ENCODE data around the gene TENT4A.
A peak's percentile ranks its signal among the peaks of the same experiment; 100 is the strongest.

TENT4A gene

DNA sequence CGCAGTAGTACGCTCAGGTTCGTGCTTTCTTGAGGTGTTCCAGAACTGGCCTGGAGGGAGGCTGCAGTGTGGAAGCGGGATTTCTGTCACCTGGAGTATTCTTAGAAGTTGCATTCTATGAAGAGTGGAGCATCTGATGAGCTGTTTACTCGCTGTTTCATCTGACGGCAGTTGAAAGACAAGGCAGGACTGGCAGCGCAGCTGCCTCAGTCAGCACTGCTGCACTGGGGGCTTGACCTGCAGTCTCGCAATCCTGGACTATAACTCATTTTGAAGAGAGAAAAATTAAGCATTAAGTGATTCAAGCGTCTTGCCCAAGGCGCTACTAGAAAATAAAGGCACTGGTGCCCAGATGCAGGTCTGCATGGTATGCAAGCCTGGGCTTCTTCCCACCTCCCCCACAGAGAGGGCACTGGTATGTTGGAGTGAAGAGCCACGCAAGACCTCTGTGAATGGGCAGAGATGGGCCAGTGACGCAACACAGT is 10.6 kb downstream of the TENT4A start:
- peak overlapping the region; percentile 15 to 85 (median 42) for H3K27ac Mint-ChIP-seq

DNA sequence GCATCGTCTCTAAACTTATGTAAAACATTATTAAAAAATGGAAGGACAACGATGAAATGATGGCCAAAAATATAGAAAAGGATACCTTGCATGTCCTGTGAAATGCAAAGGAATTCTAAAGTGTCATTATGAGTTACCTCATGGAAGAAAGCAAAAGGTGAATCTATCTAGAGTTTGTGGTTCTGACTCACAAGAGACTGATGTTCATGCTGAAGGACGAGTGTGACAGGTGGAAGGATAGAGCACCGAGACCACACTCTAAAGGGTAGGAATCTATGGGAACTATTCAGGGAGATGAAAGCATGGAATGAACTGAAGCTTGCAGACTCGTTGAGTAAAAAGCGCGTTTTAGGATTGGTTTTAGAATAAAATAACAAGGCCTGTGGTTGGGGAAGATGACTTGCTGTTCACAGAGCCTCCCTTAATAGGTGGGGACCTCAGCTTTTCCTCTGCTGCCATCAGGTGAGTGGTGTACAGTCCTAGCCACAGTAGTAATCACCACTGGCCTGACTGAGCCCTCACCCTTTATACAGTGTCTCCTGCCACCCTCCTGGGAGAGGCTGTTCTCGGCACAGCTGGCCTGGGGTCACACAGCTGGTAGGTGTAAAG is 11.2 kb downstream of the TENT4A start:
- Mint-ChIP-seq H3K27ac (peak overlapping the region in 1 of 3 experiments; percentile 85), H3K9me3 (no peaks in the 10 kb centered on the region), H3K4me1 (peaks cover 83% of the 10 kb centered on the region), H3K27me3 (ENCODE audit: low read depth) (no peaks in the 10 kb centered on the region), H3K4me3 (no peak overlapping the region), H3K36me3 (ENCODE audit: low read depth) (peaks cover 21% of the 10 kb centered on the region)
- TF ChIP-seq, protein P1, sequence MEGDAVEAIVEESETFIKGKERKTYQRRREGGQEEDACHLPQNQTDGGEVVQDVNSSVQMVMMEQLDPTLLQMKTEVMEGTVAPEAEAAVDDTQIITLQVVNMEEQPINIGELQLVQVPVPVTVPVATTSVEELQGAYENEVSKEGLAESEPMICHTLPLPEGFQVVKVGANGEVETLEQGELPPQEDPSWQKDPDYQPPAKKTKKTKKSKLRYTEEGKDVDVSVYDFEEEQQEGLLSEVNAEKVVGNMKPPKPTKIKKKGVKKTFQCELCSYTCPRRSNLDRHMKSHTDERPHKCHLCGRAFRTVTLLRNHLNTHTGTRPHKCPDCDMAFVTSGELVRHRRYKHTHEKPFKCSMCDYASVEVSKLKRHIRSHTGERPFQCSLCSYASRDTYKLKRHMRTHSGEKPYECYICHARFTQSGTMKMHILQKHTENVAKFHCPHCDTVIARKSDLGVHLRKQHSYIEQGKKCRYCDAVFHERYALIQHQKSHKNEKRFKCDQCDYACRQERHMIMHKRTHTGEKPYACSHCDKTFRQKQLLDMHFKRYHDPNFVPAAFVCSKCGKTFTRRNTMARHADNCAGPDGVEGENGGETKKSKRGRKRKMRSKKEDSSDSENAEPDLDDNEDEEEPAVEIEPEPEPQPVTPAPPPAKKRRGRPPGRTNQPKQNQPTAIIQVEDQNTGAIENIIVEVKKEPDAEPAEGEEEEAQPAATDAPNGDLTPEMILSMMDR (IDR thresholded peaks at IDR 0.05; ENCODE audit: unreplicated experiment in 3 of 3), result no peak

More for the DNA sequence above, 10.6 kb downstream of the TENT4A start:
- H3K27me3 Mint-ChIP-seq (ENCODE audit: low read depth), result no peaks in the 10 kb centered on the region
- peaks cover 83% of the 10 kb centered on the region for H3K4me1 Mint-ChIP-seq
- no peaks in the 10 kb centered on the region for H3K9me3 Mint-ChIP-seq
- TF ChIP-seq, protein P1 (IDR thresholded peaks at IDR 0.05; ENCODE audit: unreplicated experiment in 3 of 3), result no peak
- peak overlapping the region in 1 of 3 experiments; percentile 26 for H3K4me3 Mint-ChIP-seq
- peaks cover 21% of the 10 kb centered on the region for H3K36me3 Mint-ChIP-seq (ENCODE audit: low read depth)

DNA sequence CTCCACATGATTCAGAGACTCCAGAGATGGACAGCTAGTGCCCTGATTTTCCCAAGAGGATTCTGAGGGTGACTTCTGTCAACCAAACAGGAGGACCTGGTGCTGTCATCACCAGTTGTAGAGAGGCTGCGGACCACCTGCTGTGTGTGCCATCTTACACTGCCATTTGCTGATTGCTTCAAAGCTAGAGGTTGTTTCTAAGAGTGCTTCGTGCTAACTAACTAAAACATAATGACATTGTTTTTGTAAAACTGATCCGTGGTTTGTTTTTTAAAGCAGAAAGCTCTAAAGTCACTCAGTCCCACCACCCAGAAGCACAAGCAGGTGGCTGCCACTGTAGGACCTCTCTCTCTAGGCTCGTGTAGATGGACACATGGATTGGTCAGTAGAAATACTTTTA is 12.2 kb downstream of the TENT4A start:
- no peaks in the 10 kb centered on the region for H3K9me3 Mint-ChIP-seq
- H3K36me3 Mint-ChIP-seq (ENCODE audit: low read depth), result peaks cover 21% of the 10 kb centered on the region
- no peak overlapping the region for H3K27ac Mint-ChIP-seq
- no peaks in the 10 kb centered on the region for H3K27me3 Mint-ChIP-seq (ENCODE audit: low read depth)
- TF ChIP-seq, protein P1 (IDR thresholded peaks at IDR 0.05; ENCODE audit: unreplicated experiment in 3 of 3), result no peak
- peaks cover 83% of the 10 kb centered on the region for H3K4me1 Mint-ChIP-seq
- H3K4me3 Mint-ChIP-seq, result no peak overlapping the region

DNA sequence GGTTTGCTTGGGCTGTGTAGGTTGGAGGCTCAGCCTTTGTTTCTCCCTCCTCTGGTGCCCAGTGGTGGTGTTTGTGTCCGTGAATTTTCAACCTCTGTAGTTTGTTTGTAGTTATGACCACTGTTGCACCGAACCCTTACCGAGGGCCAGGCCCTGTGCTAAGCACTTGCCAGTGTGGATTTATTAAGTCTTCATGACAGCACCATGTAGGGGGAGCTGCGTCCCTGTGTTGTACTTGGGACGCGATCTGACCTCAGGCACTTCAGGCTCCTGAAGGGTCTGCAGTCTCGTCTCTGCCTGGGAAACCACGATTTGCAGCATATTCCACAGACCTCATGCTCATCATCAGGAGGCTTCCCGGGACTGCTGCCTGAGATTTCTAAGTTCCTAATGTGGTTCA is 12.8 kb downstream of the TENT4A start:
- H3K4me3 Mint-ChIP-seq, result no peak overlapping the region
- TF ChIP-seq, protein P1 (IDR thresholded peaks at IDR 0.05; ENCODE audit: unreplicated experiment in 3 of 3), result no peak
- no peak overlapping the region for H3K27ac Mint-ChIP-seq
- peaks cover 21% of the 10 kb centered on the region for H3K36me3 Mint-ChIP-seq (ENCODE audit: low read depth)
- H3K27me3 Mint-ChIP-seq (ENCODE audit: low read depth), result no peaks in the 10 kb centered on the region
- H3K9me3 Mint-ChIP-seq, result no peaks in the 10 kb centered on the region
- H3K4me1 Mint-ChIP-seq, result peaks cover 83% of the 10 kb centered on the region

DNA sequence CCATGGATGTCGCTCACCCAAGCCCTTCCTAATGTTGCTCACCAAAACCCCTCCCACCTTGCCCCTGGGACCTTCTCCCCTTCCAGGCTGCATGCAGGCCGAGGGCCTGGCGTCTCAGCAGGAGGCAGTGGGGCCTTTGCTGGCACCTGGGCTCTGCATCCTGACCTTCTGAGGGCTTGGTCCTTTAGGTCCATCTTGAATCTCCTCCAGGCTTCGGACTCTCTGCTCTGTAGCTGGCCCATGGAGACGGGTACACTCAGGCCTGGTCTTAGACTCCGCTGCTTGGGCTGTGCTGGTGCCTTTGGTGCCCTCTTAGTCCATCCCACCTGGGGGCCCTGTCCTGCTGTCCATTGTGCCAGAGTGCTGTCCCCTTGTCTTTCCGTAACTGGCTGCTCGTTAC is 14.0 kb downstream of the TENT4A start:
- TF ChIP-seq, protein P1 (IDR thresholded peaks at IDR 0.05; ENCODE audit: unreplicated experiment in 3 of 3), result no peak
- Mint-ChIP-seq H3K4me1 (peaks cover 85% of the 10 kb centered on the region), H3K36me3 (ENCODE audit: low read depth) (peaks cover 21% of the 10 kb centered on the region)

More for the DNA sequence above, 14.0 kb downstream of the TENT4A start:
- Mint-ChIP-seq H3K9me3 (no peaks in the 10 kb centered on the region), H3K4me3 (no peak overlapping the region), H3K27ac (no peak overlapping the region), H3K27me3 (ENCODE audit: low read depth) (no peaks in the 10 kb centered on the region)
